K562 (cell line): ENCODE data around the gene TASP1. TPM values are rescaled to one million over a fixed set of nuclear protein-coding genes. Genes with fewer than 3 reads are reported as not detected.

Experiments
- ATF7 ChIP-seq: fragments of 450-650 bp; IDR thresholded peaks from 2 replicates; pipeline ENCODE4 v1.7.1; 2014; ENCODE audit warnings: mild to moderate bottlenecking, moderate library complexity
- E2F4 ChIP-seq: sonication (generic); formaldehyde crosslinking; IDR thresholded peaks from 2 replicates; pipeline ENCODE4 v1.8.0; 2022; ENCODE audit warnings: mild to moderate bottlenecking, low read depth, missing genetic modification reagents
- EGR1 ChIP-seq: fragments of 450-650 bp; conservative IDR thresholded peaks from 2 replicates; pipeline ENCODE4 v1.6.1; 2017; ENCODE audit warnings: mild to moderate bottlenecking
- KDM5B ChIP-seq: fragments of 200-600 bp; sonication (generic); IDR thresholded peaks from 2 replicates; pipeline ENCODE4 v1.6.1; 2012; ENCODE audit warnings: low read depth, mild to moderate bottlenecking, moderate library complexity, low read length, control low read depth, inconsistent platforms; ENCODE audit not compliant: insufficient replicate concordance
- MAFG ChIP-seq: fragments of 450-650 bp; conservative IDR thresholded peaks from 2 replicates; pipeline ENCODE4 v1.6.1; 2016; ENCODE audit warnings: missing genetic modification characterization, missing compliant biosample characterization
- MBD2 ChIP-seq: sonication (generic); IDR thresholded peaks from 2 replicates; pipeline ENCODE4 v1.6.1; 2016; ENCODE audit warnings: low read depth, borderline replicate concordance
- MTF1 ChIP-seq: fragments of 250-450 bp; sonication (Bioruptor Pico); IDR thresholded peaks from 2 replicates; pipeline ENCODE4 v1.9.0; 2021; ENCODE audit warnings: moderate library complexity, mild to moderate bottlenecking, inconsistent platforms, borderline replicate concordance
- MYBL2 ChIP-seq, 2 experiments: fragments of 450-650 bp in 1 of 2; sonication (generic) in 1 of 2; formaldehyde crosslinking in 1 of 2; IDR thresholded peaks; 2 replicates each; pipeline versions ENCODE4 v1.6.1 to v1.8.1; 2017 to 2022; ENCODE audit warnings: borderline replicate concordance in 1 of 2, inconsistent platforms in 1 of 2, low read depth in 1 of 2, mild to moderate bottlenecking in 1 of 2, missing genetic modification reagents in 1 of 2, moderate library complexity in 1 of 2
- NCOA4 ChIP-seq: fragments of 450-650 bp; IDR thresholded peaks from 2 replicates; pipeline ENCODE4 v1.6.1; 2018; ENCODE audit warnings: mild to moderate bottlenecking; ENCODE audit not compliant: partially characterized antibody
- SIN3B ChIP-seq: fragments of 450-650 bp; IDR thresholded peaks from 2 replicates; pipeline ENCODE4 v1.6.1; 2017; ENCODE audit warnings: low read depth, mild to moderate bottlenecking, moderate library complexity
- TSC22D4 ChIP-seq: fragments of 450-650 bp; IDR thresholded peaks from 2 replicates; pipeline ENCODE4 v1.6.1; 2016; ENCODE audit warnings: missing genetic modification characterization, missing biosample characterization, control low read depth
- VEZF1 ChIP-seq: fragments of 200-800 bp; sonication (Bioruptor generic); IDR thresholded peaks from 2 replicates; pipeline ENCODE4 v1.6.1; 2017; ENCODE audit warnings: missing genetic modification characterization, missing compliant biosample characterization
- ZKSCAN8 ChIP-seq: fragments of 200-800 bp; sonication (Bioruptor generic); IDR thresholded peaks from 2 replicates; pipeline ENCODE4 v1.6.1; 2016; ENCODE audit warnings: missing genetic modification characterization, missing compliant biosample characterization
- ZNF24 ChIP-seq: fragments of 450-650 bp; IDR thresholded peaks from 2 replicates; pipeline ENCODE4 v1.6.1; 2016
- polyA plus RNA-seq, 8 experiments: library from polyadenylated mRNA; depleted of rRNA in 4 of 8; stranded (reverse) in 5 of 8; unstranded in 3 of 8; fragments of >200 nt; fragmentation: Nextera tagmentation in 2 of 8; fragmentation: Illumina TruSeq in 1 of 8; extraction: Ambion mirVana in 2 of 8; extraction: Trizol in 1 of 8; gene quantifications; 2 replicates each; pipeline versions ENCODE4 v1.2.1 to v1.2.3, GENCODE V29; 2011 to 2014; ENCODE audit warnings: inconsistent platforms in 1 of 8, missing spikeins in 1 of 8
- total RNA-seq, 7 experiments: library from RNA; depleted of rRNA in 6 of 7; stranded (reverse); fragments of >200 nt in 6 of 7; fragmentation: Illumina TruSeq in 2 of 7; extraction: Trizol in 2 of 7; gene quantifications; 2 replicates each; pipeline versions ENCODE4 v1.2.1 to v1.2.3, GENCODE V29; 2011 to 2021; ENCODE audit warnings: low replicate concordance in 1 of 7
- TF ChIP-seq, protein P1 (sequence below), 2 experiments: fragments of 150-350 bp in 1 of 2; IDR thresholded peaks; 2 replicates each; pipeline ENCODE4 v1.6.1; 2012 to 2016; ENCODE audit warnings: low read depth in 2 of 2, low read length in 2 of 2, mild to moderate bottlenecking in 1 of 2, moderate library complexity in 1 of 2
- TF ChIP-seq, protein P2 (sequence below): fragments of 450-650 bp; IDR thresholded peaks from 2 replicates; pipeline ENCODE4 v1.6.1; 2018; ENCODE audit not compliant: partially characterized antibody
- TF ChIP-seq, protein P3 (sequence below): sonication (generic); formaldehyde crosslinking; IDR thresholded peaks from 2 replicates; pipeline ENCODE4 v1.9.0; 2022; ENCODE audit warnings: mild to moderate bottlenecking, missing genetic modification reagents

The TASP1 gene
- total and polyA plus RNA-seq, 9 of the 15 experiments (the other 6 are each of a cell fraction or from before 2014, with no cell fraction given) = 3.7 to 10.6 (median 6.4) TPM

DNA sequence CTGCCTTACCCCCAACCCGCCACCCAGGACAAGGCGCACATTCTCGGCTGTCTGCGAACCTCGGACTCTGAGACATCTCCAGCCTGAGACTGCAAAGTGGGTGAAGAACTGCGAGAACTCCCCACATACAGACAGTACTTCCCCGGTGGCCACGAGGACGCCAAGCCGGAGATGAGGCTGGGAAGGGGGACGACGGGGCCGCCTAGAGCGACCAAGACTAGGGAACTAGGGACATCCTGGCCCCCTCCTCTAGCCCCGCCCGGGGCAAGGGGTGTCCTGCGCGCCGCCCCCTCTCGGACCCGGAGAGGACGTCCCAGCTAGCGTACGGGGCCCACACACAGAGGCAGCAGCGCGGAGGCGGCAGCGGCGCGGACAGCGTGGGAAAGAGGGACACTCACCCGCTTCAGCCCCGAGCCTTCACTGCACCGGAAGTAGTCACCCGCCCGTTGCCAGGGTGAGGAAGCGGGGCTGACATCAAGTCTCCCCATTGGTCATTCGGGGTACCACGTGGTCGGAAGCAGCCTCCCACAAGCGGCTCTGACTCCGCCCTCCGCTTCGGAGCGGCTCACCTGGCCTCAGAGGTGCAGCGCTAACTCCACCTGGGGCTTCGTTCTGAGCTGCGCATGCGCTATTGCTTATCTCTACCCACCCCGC lies at the start of gene TASP1 (continued):
- TF ChIP-seq, protein P1, sequence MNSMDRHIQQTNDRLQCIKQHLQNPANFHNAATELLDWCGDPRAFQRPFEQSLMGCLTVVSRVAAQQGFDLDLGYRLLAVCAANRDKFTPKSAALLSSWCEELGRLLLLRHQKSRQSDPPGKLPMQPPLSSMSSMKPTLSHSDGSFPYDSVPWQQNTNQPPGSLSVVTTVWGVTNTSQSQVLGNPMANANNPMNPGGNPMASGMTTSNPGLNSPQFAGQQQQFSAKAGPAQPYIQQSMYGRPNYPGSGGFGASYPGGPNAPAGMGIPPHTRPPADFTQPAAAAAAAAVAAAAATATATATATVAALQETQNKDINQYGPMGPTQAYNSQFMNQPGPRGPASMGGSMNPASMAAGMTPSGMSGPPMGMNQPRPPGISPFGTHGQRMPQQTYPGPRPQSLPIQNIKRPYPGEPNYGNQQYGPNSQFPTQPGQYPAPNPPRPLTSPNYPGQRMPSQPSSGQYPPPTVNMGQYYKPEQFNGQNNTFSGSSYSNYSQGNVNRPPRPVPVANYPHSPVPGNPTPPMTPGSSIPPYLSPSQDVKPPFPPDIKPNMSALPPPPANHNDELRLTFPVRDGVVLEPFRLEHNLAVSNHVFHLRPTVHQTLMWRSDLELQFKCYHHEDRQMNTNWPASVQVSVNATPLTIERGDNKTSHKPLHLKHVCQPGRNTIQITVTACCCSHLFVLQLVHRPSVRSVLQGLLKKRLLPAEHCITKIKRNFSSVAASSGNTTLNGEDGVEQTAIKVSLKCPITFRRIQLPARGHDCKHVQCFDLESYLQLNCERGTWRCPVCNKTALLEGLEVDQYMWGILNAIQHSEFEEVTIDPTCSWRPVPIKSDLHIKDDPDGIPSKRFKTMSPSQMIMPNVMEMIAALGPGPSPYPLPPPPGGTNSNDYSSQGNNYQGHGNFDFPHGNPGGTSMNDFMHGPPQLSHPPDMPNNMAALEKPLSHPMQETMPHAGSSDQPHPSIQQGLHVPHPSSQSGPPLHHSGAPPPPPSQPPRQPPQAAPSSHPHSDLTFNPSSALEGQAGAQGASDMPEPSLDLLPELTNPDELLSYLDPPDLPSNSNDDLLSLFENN (IDR thresholded peaks at IDR 0.05; ENCODE audit: low read depth in 2 of 2, low read length in 2 of 2) = no peak
- TF ChIP-seq SIN3B (peak; percentile 34; the same call in 1 of the 2 replicates), E2F4 (CRISPR knock-in tag) (no peak), EGR1 (peak; percentile 79), ZNF24 (no peak), KDM5B (peak; percentile 36), NCOA4 (no peak), VEZF1 (CRISPR knock-in tag) (peak; percentile 62), MBD2 (peak; percentile 58; the same call in 1 of the 2 replicates), MYBL2 (IDR thresholded peaks at IDR 0.05; ENCODE audit: low read depth) (no peak), MYBL2 (CRISPR knock-in tag; IDR thresholded peaks at IDR 0.05; ENCODE audit: borderline replicate concordance) (no peak), MTF1 (CRISPR knock-in tag) (no peak), MAFG (tag) (no peak), ATF7 (peak; percentile 65; the same call in 1 of the 2 replicates), ZKSCAN8 (no peak), TSC22D4 (no peak)
- TF ChIP-seq, protein P2, sequence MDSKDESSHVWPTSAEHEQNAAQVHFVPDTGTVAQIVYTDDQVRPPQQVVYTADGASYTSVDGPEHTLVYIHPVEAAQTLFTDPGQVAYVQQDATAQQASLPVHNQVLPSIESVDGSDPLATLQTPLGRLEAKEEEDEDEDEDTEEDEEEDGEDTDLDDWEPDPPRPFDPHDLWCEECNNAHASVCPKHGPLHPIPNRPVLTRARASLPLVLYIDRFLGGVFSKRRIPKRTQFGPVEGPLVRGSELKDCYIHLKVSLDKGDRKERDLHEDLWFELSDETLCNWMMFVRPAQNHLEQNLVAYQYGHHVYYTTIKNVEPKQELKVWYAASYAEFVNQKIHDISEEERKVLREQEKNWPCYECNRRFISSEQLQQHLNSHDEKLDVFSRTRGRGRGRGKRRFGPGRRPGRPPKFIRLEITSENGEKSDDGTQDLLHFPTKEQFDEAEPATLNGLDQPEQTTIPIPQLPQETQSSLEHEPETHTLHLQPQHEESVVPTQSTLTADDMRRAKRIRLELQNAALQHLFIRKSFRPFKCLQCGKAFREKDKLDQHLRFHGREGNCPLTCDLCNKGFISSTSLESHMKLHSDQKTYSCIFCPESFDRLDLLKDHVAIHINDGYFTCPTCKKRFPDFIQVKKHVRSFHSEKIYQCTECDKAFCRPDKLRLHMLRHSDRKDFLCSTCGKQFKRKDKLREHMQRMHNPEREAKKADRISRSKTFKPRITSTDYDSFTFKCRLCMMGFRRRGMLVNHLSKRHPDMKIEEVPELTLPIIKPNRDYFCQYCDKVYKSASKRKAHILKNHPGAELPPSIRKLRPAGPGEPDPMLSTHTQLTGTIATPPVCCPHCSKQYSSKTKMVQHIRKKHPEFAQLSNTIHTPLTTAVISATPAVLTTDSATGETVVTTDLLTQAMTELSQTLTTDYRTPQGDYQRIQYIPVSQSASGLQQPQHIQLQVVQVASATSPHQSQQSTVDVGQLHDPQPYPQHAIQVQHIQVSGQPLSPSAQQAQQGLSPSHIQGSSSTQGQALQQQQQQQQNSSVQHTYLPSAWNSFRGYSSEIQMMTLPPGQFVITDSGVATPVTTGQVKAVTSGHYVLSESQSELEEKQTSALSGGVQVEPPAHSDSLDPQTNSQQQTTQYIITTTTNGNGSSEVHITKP = peak; percentile 35
- TF ChIP-seq, protein P3, sequence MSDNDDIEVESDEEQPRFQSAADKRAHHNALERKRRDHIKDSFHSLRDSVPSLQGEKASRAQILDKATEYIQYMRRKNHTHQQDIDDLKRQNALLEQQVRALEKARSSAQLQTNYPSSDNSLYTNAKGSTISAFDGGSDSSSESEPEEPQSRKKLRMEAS (CRISPR knock-in tag) = peak; percentile 82
